ENCODE measurements around the gene TANGO2. TPM values are rescaled to one million over a fixed set of nuclear protein-coding genes. Genes with fewer than 3 reads are reported as not detected.

TANGO2 gene, protein sequence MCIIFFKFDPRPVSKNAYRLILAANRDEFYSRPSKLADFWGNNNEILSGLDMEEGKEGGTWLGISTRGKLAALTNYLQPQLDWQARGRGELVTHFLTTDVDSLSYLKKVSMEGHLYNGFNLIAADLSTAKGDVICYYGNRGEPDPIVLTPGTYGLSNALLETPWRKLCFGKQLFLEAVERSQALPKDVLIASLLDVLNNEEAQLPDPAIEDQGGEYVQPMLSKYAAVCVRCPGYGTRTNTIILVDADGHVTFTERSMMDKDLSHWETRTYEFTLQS
- 10.7 to 14.9 TPM (median 14.2 TPM) in 5 replicates for total RNA-seq (2022; extraction: Qiagen RNA extraction)

DNA sequence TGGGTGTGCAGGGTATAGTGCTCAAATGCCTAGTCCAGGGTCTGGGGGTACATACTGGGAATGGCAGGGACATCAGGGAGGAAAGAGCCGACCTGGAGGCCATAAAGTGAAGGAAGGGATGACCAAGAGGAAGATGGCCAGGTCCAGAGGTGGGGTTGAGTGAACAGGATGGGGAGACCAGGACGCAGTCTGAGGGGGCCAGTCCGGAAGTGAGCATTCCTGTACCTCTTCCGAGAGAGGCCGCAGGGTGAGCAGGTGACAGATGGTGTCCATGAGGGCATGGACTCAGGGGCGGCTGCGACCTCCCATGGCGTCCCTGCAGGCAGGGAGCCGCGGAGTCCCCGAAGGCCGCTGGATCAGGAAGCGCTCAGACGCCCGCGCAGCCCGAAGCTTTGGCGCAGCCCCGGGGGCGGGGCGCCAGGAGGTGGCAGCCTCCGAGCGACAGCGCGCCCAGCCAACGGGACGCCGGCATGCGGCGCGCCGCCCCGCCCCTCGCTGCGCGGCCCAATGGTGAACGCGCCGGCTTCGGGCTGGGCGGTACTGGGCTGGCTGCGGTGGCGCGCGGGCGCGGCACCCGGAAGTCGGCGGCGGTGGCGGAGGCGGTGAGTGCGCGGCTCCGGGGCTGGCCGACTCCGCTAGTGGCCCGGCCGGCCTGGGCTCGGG lies at the start of gene TANGO2:
Gene TANGO2 (plus strand): TSS at position 578 of the 663 bp plus-strand sequence. CDS start 15,689 bp downstream, outside the sequence.

DNA sequence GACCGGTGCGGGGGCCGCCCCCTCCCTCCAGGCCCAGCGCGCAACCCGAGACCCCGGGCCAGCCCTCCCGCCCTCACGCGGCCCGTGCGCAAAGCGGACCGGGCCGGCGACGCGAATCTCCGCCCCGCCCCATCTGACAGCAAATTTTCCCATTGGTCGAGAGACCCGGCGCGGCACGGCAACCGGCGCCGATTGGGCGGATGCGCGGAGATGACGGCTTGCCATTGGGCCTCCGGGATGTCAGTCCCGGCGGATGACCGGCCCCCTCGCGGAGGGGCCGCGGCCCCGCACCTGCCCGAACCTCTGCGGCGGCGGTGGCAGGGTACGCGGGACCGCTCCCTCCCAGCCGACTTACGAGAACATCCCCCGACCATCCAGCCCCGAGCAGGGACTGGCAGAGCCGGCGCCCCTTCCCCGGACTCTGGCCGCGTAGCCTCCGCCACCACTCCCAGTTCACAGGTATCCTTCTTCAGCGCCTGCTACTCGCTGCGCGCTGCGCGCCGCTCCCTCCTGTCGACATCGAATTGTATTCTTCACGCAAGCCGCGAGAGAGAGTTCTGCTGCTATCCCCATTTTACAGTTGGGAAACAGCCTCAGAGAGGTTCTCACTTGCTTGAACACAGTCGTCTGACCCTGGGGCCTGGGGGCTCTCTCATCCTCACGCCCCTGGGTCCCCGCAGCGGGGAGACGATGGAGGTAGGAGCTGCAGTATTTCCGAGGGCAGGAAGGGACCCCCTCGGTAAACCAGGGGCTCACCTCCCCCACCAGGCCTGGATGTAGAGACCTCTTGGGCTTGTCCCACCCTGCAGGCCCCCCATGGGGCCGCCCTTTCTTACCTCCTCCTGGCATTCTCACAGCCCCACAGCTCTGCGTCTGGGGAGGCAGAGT lies 3.9 kb upstream of the TANGO2 start, which contains the start of gene ARVCF:
Gene ARVCF (minus strand): TSS at position 90 of the 888 bp plus-strand sequence. CDS start 26,029 bp downstream, outside the sequence.

DNA sequence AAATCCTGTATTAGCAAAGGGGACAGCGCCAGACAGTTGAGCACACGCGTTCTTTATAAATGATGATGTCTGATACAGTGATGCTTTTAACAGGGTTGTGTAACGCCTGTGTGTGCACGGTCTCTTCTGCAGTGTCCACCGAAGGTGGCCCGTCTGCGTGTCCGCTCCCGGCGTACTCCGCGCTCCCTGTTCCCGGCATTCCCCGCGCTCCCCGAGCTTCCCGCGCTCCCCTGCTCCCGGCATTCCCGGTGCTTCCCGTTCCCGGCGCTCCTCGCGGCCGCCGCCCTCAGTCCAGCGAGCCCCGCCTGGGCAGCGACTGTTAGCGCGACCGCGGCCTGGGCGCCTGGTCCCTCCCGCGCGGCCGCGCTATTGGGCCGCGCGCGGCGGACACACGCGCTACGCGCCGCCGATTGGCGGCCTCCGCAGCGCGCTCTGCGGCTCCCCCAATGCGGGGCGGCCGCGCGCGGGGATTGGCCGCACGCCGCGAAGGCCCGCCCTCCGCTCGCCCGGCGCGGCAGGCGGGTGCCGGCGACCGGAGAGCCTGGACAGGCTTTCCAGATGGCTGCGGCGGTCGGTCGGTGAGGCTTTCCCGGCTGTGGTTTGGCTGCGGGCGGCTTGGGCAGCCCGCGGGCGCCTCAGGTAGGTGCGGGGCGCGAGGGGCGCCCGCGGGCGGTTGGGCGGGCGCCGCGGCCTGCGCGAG lies 59.0 kb downstream of the TANGO2 start, which contains the start of gene DGCR8:
Gene DGCR8 (plus strand): TSS at position 497 of the 700 bp plus-strand sequence. CDS start 5,723 bp downstream, outside the sequence.

DNA sequence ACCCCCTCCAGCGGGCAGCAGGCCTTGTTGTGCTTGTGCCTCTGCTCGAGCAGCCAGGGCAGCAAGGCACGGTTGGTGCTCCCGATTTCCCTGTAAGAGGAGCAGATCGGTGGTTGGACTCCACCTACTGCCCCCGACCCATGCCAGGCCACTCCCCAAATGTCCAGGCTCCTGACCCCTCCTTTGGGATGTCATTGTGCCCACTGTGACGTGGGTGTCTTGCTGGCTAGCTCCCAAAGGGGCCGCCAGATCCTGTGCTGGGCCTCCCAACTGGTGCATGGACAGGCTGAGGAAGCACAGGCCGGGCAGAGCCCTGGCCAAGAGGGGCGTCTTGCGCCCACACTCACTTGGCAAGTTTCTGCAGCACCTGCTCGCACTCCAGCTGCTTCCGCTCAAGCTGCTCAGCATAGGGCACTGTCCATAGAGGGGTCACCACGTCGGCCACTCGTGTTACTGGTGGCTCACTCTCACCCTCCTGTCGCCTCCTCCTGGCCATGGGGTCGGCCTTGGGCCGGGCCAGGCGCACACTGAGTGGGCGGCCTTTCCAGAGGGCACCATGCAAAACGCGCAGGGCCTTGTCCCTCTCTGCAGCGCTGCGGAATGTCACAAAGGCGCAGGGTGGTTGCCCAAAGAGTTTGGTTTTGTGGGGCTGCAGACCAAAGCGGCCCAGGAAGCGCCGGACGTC lies 94.9 kb downstream of the TANGO2 start, which contains the start of gene RANBP1:
Gene RANBP1 (plus strand): TSS at position 414 of the 685 bp plus-strand sequence. CDS start 81 bp downstream, at position 495.

Other genes starting within 250 kb of the TANGO2 start
- 13.4 to 19.9 TPM (median 16.2 TPM) in 5 replicates for gene GNB1L, start 166.2 kb upstream of the TANGO2 start, total RNA-seq (2022; extraction: Qiagen RNA extraction)
- 6.2 to 9.7 TPM (median 8.7 TPM) in 5 replicates for gene RTL10, start 166.2 kb upstream of the TANGO2 start, total RNA-seq (2022; extraction: Qiagen RNA extraction)
- 117 to 142 TPM (median 130 TPM) in 5 replicates for gene COMT, start 79.3 kb upstream of the TANGO2 start, total RNA-seq (2022; extraction: Qiagen RNA extraction)
- 30.3 to 38.5 TPM (median 32.5 TPM) in 5 replicates for gene TXNRD2, start 79.3 kb upstream of the TANGO2 start, total RNA-seq (2022; extraction: Qiagen RNA extraction)
- gene ARVCF, start 4.3 kb upstream of the TANGO2 start, total RNA-seq (2022; extraction: Qiagen RNA extraction) = 1.6 to 2.6 TPM (median 2.5 TPM) in 5 replicates
- gene DGCR8, start 59.1 kb downstream of the TANGO2 start, total RNA-seq (2022; extraction: Qiagen RNA extraction) = 15.6 to 21.8 TPM (median 20.6 TPM) in 5 replicates
- 265 to 291 TPM (median 269 TPM) in 5 replicates for gene RANBP1, start 95.0 kb downstream of the TANGO2 start, total RNA-seq (2022; extraction: Qiagen RNA extraction)
- 16.7 to 25.1 TPM (median 23.2 TPM) in 5 replicates for gene TRMT2A, start 96.1 kb downstream of the TANGO2 start, total RNA-seq (2022; extraction: Qiagen RNA extraction)
- 20.0 to 41.2 TPM (median 35.8 TPM) in 5 replicates for gene ZDHHC8, start 110.7 kb downstream of the TANGO2 start, total RNA-seq (2022; extraction: Qiagen RNA extraction)
- gene CCDC188, start 129.9 kb downstream of the TANGO2 start, total RNA-seq (2022; extraction: Qiagen RNA extraction) = not detected in 5 replicates
- 6.7 to 13.7 TPM (median 12.4 TPM) in 5 replicates for gene RTN4R, start 247.2 kb downstream of the TANGO2 start, total RNA-seq (2022; extraction: Qiagen RNA extraction)

Measured in A549 treated with dexamethasone at 1 μM for 4 hours (cell line).